ENCODE results near the gene EPB41L2. TPM values are rescaled to one million over a fixed set of nuclear protein-coding genes. Genes with fewer than 3 reads are reported as not detected.

The EPB41L2 gene
- total RNA-seq, 2 experiments from 2014 or later, result 9.5 to 12.3 TPM

GRCh38 chr6:130851026-130851425 lies 212.0 kb downstream of the EPB41L2 start:
- Histone ChIP-seq H3K4me1 (ENCODE audit: insufficient read depth, low read length) (peaks cover 4% of the 10 kb centered on the region), H3K27me3 (ENCODE audit: control insufficient read depth in 1 of 2, insufficient read depth in 2 of 2, low read length in 2 of 2) (no peaks in the 10 kb centered on the region), H3K9me3 (ENCODE audit: control insufficient read depth in 1 of 2, insufficient read depth in 1 of 2, low read length in 2 of 2) (peaks cover 0 to 5% of the 10 kb centered on the region in 2 experiments), H3K27ac (ENCODE audit: low read depth in 1 of 2, low read length in 2 of 2) (no peak overlapping the region), H3K36me3 (ENCODE audit: insufficient read depth, low read length) (no peaks in the 10 kb centered on the region), H3K4me3 (ENCODE audit: low read length) (no peak overlapping the region)
- Mint-ChIP-seq H3K36me3 (ENCODE audit: low read depth) (no peaks in the 10 kb centered on the region), H3K27me3 (no peaks in the 10 kb centered on the region), H3K4me3 (no peak overlapping the region), H3K27ac (no peak overlapping the region), H3K9me3 (no peaks in the 10 kb centered on the region), H3K4me1 (ENCODE audit: low read depth) (peaks cover 7% of the 10 kb centered on the region)
- TF ChIP-seq CTCF (IDR thresholded peaks at IDR 0.05), result no peak
- ATAC-seq (ENCODE audit: poor library complexity) (no peak), DNase-seq (no peak)
- intact Hi-C loops (cut with DNase I, micrococcal nuclease), result no loop called here
- ChIA-PET POLR2A (no interaction called here), CTCF (interaction anchor here (1.5 kb wide), 1 partner anchor 777 kb away, joined by 3 read pairs; the partner anchor contains the start of gene MED23)

GRCh38 chr6:130849594-130849993 lies 213.5 kb downstream of the EPB41L2 start:
- Mint-ChIP-seq H3K27ac (no peak overlapping the region), H3K27me3 (no peaks in the 10 kb centered on the region), H3K9me3 (no peaks in the 10 kb centered on the region), H3K36me3 (ENCODE audit: low read depth) (no peaks in the 10 kb centered on the region), H3K4me3 (no peak overlapping the region), H3K4me1 (ENCODE audit: low read depth) (peaks cover 7% of the 10 kb centered on the region)
- Histone ChIP-seq H3K4me1 (ENCODE audit: insufficient read depth, low read length) (peaks cover 4% of the 10 kb centered on the region), H3K36me3 (ENCODE audit: insufficient read depth, low read length) (no peaks in the 10 kb centered on the region), H3K27ac (ENCODE audit: low read depth in 1 of 2, low read length in 2 of 2) (no peak overlapping the region), H3K9me3 (ENCODE audit: control insufficient read depth in 1 of 2, insufficient read depth in 1 of 2, low read length in 2 of 2) (no peaks in the 10 kb centered on the region), H3K27me3 (ENCODE audit: control insufficient read depth in 1 of 2, insufficient read depth in 2 of 2, low read length in 2 of 2) (no peaks in the 10 kb centered on the region), H3K4me3 (ENCODE audit: low read length) (no peak overlapping the region)
- intact Hi-C loops (cut with DNase I, micrococcal nuclease), result loop anchor here in 1 of 2 experiments (10.0 kb wide), 1 partner anchor 775 kb away; no protein-coding TSS in a partner anchor
- ChIA-PET CTCF (no interaction called here), POLR2A (no interaction called here)
- DNase-seq (no peak), ATAC-seq (ENCODE audit: poor library complexity) (no peak)
- TF ChIP-seq CTCF (IDR thresholded peaks at IDR 0.05), result no peak

- no peak for TF ChIP-seq CTCF (IDR thresholded peaks at IDR 0.05)
- H3K27me3 Mint-ChIP-seq, result no peaks in the 10 kb centered on the region
- intact Hi-C loops (cut with DNase I, micrococcal nuclease), result loop anchor here in 1 of 2 experiments (10.0 kb wide), 1 partner anchor 774 kb away; no protein-coding TSS in a partner anchor
Measured at GRCh38 chr6:130848945-130849344, 214.1 kb downstream of the EPB41L2 start.

More at GRCh38 chr6:130848945-130849344, 214.1 kb downstream of the EPB41L2 start:
- Mint-ChIP-seq H3K4me1 (ENCODE audit: low read depth) (peaks cover 7% of the 10 kb centered on the region), H3K9me3 (no peaks in the 10 kb centered on the region), H3K27ac (no peak overlapping the region), H3K36me3 (ENCODE audit: low read depth) (no peaks in the 10 kb centered on the region), H3K4me3 (no peak overlapping the region)
- no peaks in the 10 kb centered on the region for H3K27me3 ChIP-seq (ENCODE audit: control insufficient read depth in 1 of 2, insufficient read depth in 2 of 2, low read length in 2 of 2)
- ATAC-seq (ENCODE audit: poor library complexity), result peak; percentile 91
- no peak overlapping the region for H3K4me3 ChIP-seq (ENCODE audit: low read length)
- ChIA-PET CTCF (no interaction called here), POLR2A (no interaction called here)
- DNase-seq, result peak in 6 of 14 experiments; percentile 3 to 42 (median 14)
- H3K27ac ChIP-seq (ENCODE audit: low read depth in 1 of 2, low read length in 2 of 2), result no peak overlapping the region
- no peaks in the 10 kb centered on the region for H3K36me3 ChIP-seq (ENCODE audit: insufficient read depth, low read length)
- peaks cover 4% of the 10 kb centered on the region for H3K4me1 ChIP-seq (ENCODE audit: insufficient read depth, low read length)
- H3K9me3 ChIP-seq (ENCODE audit: control insufficient read depth in 1 of 2, insufficient read depth in 1 of 2, low read length in 2 of 2), result no peaks in the 10 kb centered on the region

Data from CD4-positive, alpha-beta T cell (primary cell).